ENCODE results near the gene ZNF92.
"Not testable (repeated sequence)": the region's sequence is repeated elsewhere in the genome, so short reads cannot be mapped to it uniquely, and the experiment has no call there.

Gene ZNF92

DNA sequence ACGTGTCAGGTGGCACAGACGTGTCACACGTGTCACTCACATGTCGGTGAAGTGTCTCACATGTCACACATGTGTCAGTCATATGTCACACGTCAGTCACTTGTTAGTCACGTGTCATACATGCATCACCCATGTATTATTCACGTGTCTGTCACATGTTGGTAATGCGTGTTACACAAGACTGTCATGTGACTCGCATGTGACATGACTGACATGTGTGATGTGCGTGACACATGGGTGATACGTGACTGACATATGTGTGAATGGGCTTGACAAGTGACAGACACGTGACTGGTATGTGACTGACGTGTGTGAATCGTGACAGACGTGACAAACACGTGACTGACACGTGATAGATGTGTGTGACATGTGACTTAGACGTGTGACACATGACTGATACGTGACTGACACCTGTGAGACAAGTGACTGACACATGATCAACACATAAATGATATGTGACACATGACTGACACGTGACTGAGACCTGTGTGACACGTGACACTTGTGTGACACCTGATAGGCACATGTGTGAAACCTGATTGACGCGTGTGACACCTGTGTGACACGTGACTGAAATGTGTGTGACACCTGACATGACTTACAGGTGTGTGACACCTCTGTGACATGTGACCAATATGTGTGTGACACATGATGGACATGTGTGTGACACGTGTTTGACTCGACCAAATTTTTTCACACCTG, 56.1 kb downstream of the ZNF92 start:
- DNase-seq: no peak

DNA sequence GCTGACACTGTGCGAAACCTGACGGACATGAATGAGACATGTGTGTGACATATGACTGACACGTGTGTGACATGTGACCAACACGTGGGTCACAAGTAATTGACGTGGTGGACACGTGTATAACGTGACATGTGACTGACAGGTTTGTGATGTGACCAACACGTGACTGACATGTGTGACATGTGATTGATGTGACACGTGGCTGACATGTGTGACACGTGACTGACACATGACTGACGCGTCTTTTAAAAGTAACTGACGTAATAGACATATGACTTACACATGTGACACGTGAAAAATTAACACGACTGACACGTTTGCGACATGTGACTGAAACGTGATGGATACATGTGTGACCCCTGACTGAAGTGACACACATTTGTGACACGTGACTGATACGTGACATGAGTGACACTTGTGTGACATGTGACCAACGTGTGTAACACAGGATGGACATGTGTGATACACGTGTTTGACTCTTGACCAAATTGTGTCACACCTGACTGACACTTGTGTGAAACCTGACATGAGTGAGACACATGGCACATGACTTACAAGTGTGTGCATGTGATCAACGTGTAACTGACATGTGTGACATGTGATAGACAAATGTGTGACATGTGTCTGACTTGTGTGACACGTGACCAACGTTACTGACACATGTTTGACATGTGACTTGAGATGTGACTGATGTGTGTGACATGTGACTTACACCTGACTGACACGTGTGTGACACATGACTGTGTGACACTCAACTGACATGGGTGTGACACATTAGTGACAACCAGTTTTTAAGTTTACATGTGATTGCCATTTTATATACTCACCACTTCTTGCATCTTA, 56.9 kb downstream of the ZNF92 start:
- DNase-seq: no peak

DNA sequence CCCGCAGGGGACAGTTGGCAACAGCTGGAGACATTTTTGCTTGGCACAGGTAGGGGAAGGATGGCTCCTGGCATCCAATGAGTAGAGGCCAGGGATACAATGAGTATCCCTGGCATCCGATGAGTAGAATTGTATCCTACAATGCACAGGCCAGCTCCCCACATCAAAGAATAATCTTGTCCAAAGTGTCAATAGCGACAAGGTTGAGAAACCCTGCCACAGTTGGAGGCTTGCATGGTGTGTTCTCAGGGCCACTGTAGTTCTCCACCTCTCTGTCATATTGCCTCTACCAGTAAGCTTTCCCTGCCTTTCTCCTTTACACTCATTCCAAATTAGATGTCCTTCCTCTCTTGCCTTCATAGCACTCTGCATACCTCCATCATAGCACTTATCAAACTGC, 60.7 kb downstream of the ZNF92 start:
- DNase-seq: no peak

DNA sequence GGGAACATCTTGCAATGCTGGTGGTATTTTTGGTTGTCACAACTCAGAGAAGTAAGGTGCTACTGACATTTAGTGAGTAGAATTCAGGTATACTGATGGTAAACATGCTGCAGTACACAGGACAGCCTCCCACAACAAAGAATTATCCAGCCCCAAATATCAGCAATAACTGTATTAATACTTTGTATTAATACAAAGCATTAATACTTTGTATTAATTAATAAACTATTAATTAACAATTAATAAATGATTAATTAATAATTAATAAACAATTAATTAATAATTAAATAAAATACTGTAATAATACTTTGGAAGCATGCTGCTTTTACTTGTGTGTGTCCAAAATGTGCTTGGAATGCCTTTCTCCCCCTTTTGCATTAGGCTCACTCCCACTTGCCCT, 62.5 kb downstream of the ZNF92 start:
- no peak for DNase-seq

DNA sequence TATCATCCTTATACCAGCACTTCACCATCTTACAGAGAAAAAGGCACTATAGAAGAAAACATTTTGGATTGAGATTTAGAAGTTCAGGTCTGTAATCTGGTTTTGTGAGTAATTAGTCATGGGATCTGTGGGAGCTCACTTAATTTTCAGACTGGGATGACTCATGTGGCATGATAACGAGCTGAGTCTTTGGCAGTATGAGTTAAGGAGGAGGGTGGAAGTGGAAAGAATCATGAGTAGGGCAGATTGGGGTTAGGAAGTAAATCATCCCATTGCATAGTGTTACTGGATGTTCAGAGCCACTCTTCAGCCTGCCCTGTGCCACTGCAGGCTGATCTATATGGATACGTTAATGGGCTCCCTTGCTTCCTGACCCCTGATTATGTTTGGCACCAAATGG, 64.9 kb downstream of the ZNF92 start:
- DNase-seq: no peak

DNA sequence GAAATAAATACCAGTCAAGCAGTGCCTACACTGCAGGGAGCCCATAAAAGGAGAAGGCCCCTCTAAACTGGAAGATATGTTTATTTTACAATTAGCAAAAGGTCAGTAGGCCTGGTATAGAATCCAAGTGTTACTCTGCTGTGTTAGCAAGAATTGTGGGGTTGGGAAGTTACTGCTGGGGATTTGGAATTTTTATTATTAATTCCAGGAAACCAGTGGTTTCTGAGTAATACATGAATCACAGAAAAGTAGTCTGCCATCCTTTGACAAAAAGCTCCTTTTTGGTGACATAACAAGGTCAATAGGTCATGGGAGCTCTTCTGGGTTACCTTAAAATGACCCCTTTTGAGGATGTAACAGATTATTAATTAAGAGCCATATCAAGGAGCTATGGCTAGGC, 67.4 kb downstream of the ZNF92 start:
- DNase-seq: peak in 1 of 3 experiments; percentile 60

DNA sequence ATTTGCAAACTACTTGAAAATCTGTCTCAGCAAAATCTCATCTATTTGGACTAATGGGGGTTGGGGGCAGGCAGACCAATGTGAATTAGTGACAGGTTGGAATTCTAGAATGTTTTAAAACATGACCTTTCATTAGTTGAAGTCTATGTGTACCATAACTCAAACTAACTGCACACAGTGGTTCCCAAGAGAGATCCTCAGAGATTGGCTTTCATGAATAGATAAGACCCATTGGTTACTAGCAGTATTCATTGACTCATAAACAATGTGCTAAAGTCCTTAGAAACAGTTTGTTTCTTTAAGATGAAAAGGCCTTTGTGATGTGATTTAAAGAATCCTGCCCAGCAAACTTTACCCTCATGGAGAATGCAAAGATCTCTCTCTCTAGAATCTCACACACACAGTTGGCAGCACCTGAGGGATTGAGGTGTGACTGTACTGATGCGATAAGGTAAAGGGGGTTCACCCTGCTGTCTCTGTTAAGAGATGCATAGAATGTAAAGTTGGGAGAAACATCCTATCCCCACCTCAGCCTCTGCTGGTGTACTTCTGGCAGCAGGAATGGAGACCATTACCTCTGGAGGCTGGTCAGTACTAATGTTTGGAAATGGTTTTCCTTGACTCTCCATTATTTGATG, 70.7 kb downstream of the ZNF92 start:
- no peak for DNase-seq

DNA sequence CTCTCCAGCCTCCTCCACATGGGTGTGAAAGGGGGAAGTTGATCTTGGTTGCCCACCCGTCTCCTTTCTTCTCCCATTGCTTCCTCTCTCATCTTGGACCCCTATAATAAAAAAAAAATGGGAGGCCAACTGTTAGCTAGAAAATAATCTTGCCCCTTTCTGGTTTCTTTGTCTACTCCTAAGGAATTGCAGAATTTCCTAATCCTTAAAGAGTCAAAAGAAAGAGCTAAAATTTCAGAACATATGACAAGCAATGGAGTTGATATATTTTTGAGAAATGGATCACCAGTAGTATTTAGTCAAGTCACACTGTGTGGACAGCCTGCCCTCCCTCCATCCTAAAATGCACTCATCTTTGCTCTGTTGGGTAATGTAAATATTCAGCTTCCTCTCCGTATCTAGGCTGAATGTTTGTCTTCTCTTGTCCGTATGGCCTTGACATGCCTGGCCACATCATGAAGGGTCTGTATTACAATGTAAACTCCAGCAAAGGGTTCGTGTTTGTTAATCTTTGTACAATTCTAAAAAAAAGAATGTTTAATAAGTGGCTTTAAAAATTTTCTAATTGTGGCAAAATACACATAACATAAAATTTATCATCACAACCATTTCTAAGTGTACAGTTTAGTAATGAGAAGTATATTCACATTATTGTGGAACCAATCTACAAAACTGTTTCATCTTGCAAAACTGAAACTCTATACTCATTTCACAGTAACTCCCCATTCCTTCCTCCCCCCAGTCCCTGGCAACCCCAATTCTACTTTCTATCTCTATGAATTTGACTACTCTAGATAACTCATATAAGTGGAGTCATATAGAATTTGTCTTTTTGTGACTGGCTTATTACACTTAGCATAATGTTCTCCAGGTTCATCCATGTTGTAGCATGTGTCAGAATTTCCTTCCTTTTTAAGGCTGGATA, 71.5 kb downstream of the ZNF92 start:
- DNase-seq: peak in 2 of 3 experiments; percentile 6 to 37

DNA sequence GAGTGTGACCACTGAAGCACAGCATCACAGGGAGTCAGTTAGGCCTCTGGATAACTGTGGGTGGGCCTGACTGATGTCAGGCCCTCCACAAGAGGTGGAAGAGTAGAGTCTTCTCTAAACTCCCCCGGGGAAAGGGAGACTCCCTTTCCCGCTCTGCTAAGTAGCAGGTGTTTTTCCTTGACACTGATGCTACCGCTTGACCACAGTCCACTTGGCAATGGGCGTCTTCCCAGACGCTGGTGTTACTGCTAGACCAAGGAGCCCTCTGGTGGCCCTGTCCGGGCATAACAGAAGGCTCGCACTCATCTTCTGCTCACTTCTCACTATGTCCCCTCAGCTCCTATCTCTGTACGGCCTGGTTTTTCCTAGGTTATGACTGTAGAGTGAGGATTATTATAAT, 73.4 kb downstream of the ZNF92 start:
- DNase-seq: not testable (repeated sequence)

DNA sequence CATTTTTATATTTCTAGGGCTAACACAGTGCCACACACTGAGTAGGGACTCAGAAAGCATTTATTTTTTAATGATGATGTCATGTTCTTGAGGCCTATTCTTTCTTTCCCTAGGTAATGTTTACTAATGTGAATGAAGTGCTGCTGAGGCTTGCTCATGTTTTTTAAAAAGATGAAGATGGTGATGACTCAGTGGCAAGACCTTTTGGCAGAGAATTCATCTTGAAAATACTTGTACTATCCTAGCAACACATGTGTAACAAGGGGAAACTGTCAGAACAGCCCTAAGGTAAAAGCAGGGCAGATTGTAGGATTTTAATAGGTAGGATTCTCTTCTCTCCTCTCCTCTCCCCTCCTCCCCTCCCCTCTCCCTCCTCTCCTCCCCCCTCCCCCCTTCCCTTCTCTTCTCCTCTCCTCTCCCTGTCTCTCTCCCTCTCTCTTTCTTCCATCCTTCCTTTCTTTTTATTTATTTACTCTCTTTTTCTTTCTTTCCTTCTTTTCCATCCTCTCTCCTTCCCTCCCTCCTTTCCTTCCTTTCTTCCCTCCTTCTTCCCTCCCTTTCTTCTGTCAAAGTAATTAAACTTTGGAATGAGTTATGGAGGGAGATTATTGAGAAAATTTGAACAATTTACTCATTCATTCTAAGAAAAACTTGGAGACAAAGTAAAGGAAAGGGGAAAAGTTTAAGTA, 75.3 kb downstream of the ZNF92 start:
- DNase-seq: no peak

DNA sequence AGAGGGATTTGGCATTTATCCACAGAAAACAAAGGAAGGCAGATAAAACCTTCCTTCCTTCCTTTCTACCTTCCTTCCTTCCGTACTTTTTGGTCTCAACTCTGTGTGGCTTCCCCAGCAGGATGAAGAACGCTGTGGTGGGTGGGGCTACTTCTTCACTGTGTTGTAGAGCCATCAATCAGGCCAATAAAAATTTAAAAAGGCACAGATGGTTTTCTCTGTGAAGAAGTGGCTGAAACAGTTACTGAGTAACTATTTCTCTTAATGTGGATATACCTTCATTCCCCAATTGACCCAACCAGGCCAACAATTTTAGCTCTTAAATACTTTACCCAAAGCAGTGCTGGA, 75.8 kb downstream of the ZNF92 start:
- no peak for DNase-seq

Data from NCI-H1417 (cell line).